ENCODE measurements around the gene LSMEM2.
A peak's percentile ranks its signal among the peaks of the same experiment; 100 is the strongest.
"Not testable (repeated sequence)": the region's sequence is repeated elsewhere in the genome, so short reads cannot be mapped to it uniquely, and the experiment has no call there.

Gene LSMEM2

GRCh38 chr3:50267280-50267913 is 11.5 kb upstream of the LSMEM2 start:
- Histone ChIP-seq H3K4me1 (ENCODE audit: control insufficient read depth, low read depth, low read length) (peaks cover 33% of the 10 kb centered on the region), H3K27ac (ENCODE audit: low read length) (no peak overlapping the region), H3K9ac (ENCODE audit: low read length) (no peak overlapping the region)

GRCh38 chr3:50268276-50268675 is 10.6 kb upstream of the LSMEM2 start:
- Histone ChIP-seq H3K9ac (ENCODE audit: low read length) (no peak overlapping the region), H3K36me3 (ENCODE audit: control insufficient read depth, low read depth, low read length) (no peaks in the 10 kb centered on the region), H3K4me1 (ENCODE audit: control insufficient read depth, low read depth, low read length) (peaks cover 33% of the 10 kb centered on the region), H3K27me3 (ENCODE audit: control insufficient read depth, insufficient read depth, low read length) (peaks cover 5% of the 10 kb centered on the region), H3K4me3 (ENCODE audit: low read length) (no peak overlapping the region), H3K9me3 (ENCODE audit: control insufficient read depth, low read depth, low read length) (no peaks in the 10 kb centered on the region), H3K27ac (ENCODE audit: low read length) (no peak overlapping the region)

More at GRCh38 chr3:50267280-50267913, 11.5 kb upstream of the LSMEM2 start:
- no peaks in the 10 kb centered on the region for H3K27me3 ChIP-seq (ENCODE audit: control insufficient read depth, insufficient read depth, low read length)
- H3K9me3 ChIP-seq (ENCODE audit: control insufficient read depth, low read depth, low read length): no peaks in the 10 kb centered on the region
- no peaks in the 10 kb centered on the region for H3K36me3 ChIP-seq (ENCODE audit: control insufficient read depth, low read depth, low read length)
- no peak overlapping the region for H3K4me3 ChIP-seq (ENCODE audit: low read length)

GRCh38 chr3:50268703-50269451 is 10.0 kb upstream of the LSMEM2 start, which contains the start of gene SEMA3B:
Gene SEMA3B, plus strand, starts transcription at chr3:50269147. Its CDS starts 94 bp downstream, at chr3:50269241.
- no peaks in the 10 kb centered on the region for H3K36me3 ChIP-seq (ENCODE audit: control insufficient read depth, low read depth, low read length)
- H3K9ac ChIP-seq (ENCODE audit: low read length): no peak within 1 kb of the TSS
- no peak within 1 kb of the TSS for H3K27ac ChIP-seq (ENCODE audit: low read length)
- no peaks in the 10 kb centered on the region for H3K9me3 ChIP-seq (ENCODE audit: control insufficient read depth, low read depth, low read length)
- peaks cover 33% of the 10 kb centered on the region for H3K4me1 ChIP-seq (ENCODE audit: control insufficient read depth, low read depth, low read length)
- peaks cover 11% of the 10 kb centered on the region for H3K27me3 ChIP-seq (ENCODE audit: control insufficient read depth, insufficient read depth, low read length)
- no peak within 1 kb of the TSS for H3K4me3 ChIP-seq (ENCODE audit: low read length)

- Histone ChIP-seq H3K27me3 (ENCODE audit: control insufficient read depth, insufficient read depth, low read length) (peaks cover 17% of the 10 kb centered on the region), H3K9ac (ENCODE audit: low read length) (no peak overlapping the region), H3K9me3 (ENCODE audit: control insufficient read depth, low read depth, low read length) (no peaks in the 10 kb centered on the region), H3K27ac (ENCODE audit: low read length) (no peak overlapping the region), H3K4me3 (ENCODE audit: low read length) (no peak overlapping the region), H3K4me1 (ENCODE audit: control insufficient read depth, low read depth, low read length) (peaks cover 28% of the 10 kb centered on the region), H3K36me3 (ENCODE audit: control insufficient read depth, low read depth, low read length) (no peaks in the 10 kb centered on the region)
Measured at GRCh38 chr3:50269460-50269859, 9.4 kb upstream of the LSMEM2 start.

- H3K9me3 ChIP-seq (ENCODE audit: control insufficient read depth, low read depth, low read length): no peaks in the 10 kb centered on the region
- H3K27me3 ChIP-seq (ENCODE audit: control insufficient read depth, insufficient read depth, low read length): peaks cover 22% of the 10 kb centered on the region
- H3K27ac ChIP-seq (ENCODE audit: low read length): no peak overlapping the region
- H3K4me1 ChIP-seq (ENCODE audit: control insufficient read depth, low read depth, low read length): peaks cover 31% of the 10 kb centered on the region
- no peak overlapping the region for H3K4me3 ChIP-seq (ENCODE audit: low read length)
- no peaks in the 10 kb centered on the region for H3K36me3 ChIP-seq (ENCODE audit: control insufficient read depth, low read depth, low read length)
- no peak overlapping the region for H3K9ac ChIP-seq (ENCODE audit: low read length)
Measured at GRCh38 chr3:50269977-50270413, 8.9 kb upstream of the LSMEM2 start.

- Histone ChIP-seq H3K4me3 (ENCODE audit: low read length) (no peak overlapping the region), H3K4me1 (ENCODE audit: control insufficient read depth, low read depth, low read length) (peaks cover 28% of the 10 kb centered on the region), H3K36me3 (ENCODE audit: control insufficient read depth, low read depth, low read length) (no peaks in the 10 kb centered on the region), H3K27ac (ENCODE audit: low read length) (no peak overlapping the region), H3K27me3 (ENCODE audit: control insufficient read depth, insufficient read depth, low read length) (peaks cover 28% of the 10 kb centered on the region), H3K9me3 (ENCODE audit: control insufficient read depth, low read depth, low read length) (no peaks in the 10 kb centered on the region), H3K9ac (ENCODE audit: low read length) (no peak overlapping the region)
Measured at GRCh38 chr3:50270422-50271224, 8.3 kb upstream of the LSMEM2 start.

- no peaks in the 10 kb centered on the region for H3K36me3 ChIP-seq (ENCODE audit: control insufficient read depth, low read depth, low read length)
- H3K27me3 ChIP-seq (ENCODE audit: control insufficient read depth, insufficient read depth, low read length): peaks cover 36% of the 10 kb centered on the region
- H3K9me3 ChIP-seq (ENCODE audit: control insufficient read depth, low read depth, low read length): no peaks in the 10 kb centered on the region
- H3K27ac ChIP-seq (ENCODE audit: low read length): no peak overlapping the region
- H3K9ac ChIP-seq (ENCODE audit: low read length): no peak overlapping the region
- peaks cover 24% of the 10 kb centered on the region for H3K4me1 ChIP-seq (ENCODE audit: control insufficient read depth, low read depth, low read length)
- H3K4me3 ChIP-seq (ENCODE audit: low read length): no peak overlapping the region
Measured at GRCh38 chr3:50271314-50271936, 7.5 kb upstream of the LSMEM2 start.

- H3K4me1 ChIP-seq (ENCODE audit: control insufficient read depth, low read depth, low read length): peaks cover 15% of the 10 kb centered on the region
Measured at GRCh38 chr3:50272538-50272910, 6.4 kb upstream of the LSMEM2 start.

GRCh38 chr3:50272911-50273688 is 5.8 kb upstream of the LSMEM2 start:
- Histone ChIP-seq H3K9me3 (ENCODE audit: control insufficient read depth, low read depth, low read length) (no peaks in the 10 kb centered on the region), H3K4me3 (ENCODE audit: low read length) (peak overlapping the region; percentile 31), H3K4me1 (ENCODE audit: control insufficient read depth, low read depth, low read length) (peaks cover 10% of the 10 kb centered on the region), H3K9ac (ENCODE audit: low read length) (no peak overlapping the region), H3K27ac (ENCODE audit: low read length) (no peak overlapping the region), H3K36me3 (ENCODE audit: control insufficient read depth, low read depth, low read length) (no peaks in the 10 kb centered on the region), H3K27me3 (ENCODE audit: control insufficient read depth, insufficient read depth, low read length) (peaks cover 43% of the 10 kb centered on the region)

More at GRCh38 chr3:50272538-50272910, 6.4 kb upstream of the LSMEM2 start:
- not testable (repeated sequence) for H3K4me3 ChIP-seq (ENCODE audit: low read length); H3K9ac ChIP-seq (ENCODE audit: low read length); H3K27ac ChIP-seq (ENCODE audit: low read length); H3K36me3 ChIP-seq (ENCODE audit: control insufficient read depth, low read depth, low read length); H3K9me3 ChIP-seq (ENCODE audit: control insufficient read depth, low read depth, low read length)
- peaks cover 43% of the 10 kb centered on the region for H3K27me3 ChIP-seq (ENCODE audit: control insufficient read depth, insufficient read depth, low read length)

- Histone ChIP-seq H3K4me1 (ENCODE audit: control insufficient read depth, low read depth, low read length) (peaks cover 6% of the 10 kb centered on the region), H3K4me3 (ENCODE audit: low read length) (no peak overlapping the region), H3K27ac (ENCODE audit: low read length) (no peak overlapping the region), H3K9me3 (ENCODE audit: control insufficient read depth, low read depth, low read length) (no peaks in the 10 kb centered on the region), H3K27me3 (ENCODE audit: control insufficient read depth, insufficient read depth, low read length) (peaks cover 43% of the 10 kb centered on the region), H3K9ac (ENCODE audit: low read length) (no peak overlapping the region), H3K36me3 (ENCODE audit: control insufficient read depth, low read depth, low read length) (no peaks in the 10 kb centered on the region)
Measured at GRCh38 chr3:50273689-50274065, 5.2 kb upstream of the LSMEM2 start.
